Head of caudate nucleus (tissue), 42 donors: ENCODE data around the gene FGFBP2.
"Not testable (repeated sequence)": the region's sequence is repeated elsewhere in the genome, so short reads cannot be mapped to it uniquely, and the experiment has no call there.

Source experiments
- DNase-seq, 42 donors: peaks; one replicate each; pipeline versions ENCODE4 v3.0.0 to v3.0.0-alpha.2; 2020 to 2021; ENCODE audit warnings: mixed read lengths in 7 of 42
- intact Hi-C: fragments of 100-400 bp; cut with DNase I; formaldehyde crosslinking; loops from one replicate; pipeline ENCODE4 v1.15.0; 2022

Gene FGFBP2

DNA sequence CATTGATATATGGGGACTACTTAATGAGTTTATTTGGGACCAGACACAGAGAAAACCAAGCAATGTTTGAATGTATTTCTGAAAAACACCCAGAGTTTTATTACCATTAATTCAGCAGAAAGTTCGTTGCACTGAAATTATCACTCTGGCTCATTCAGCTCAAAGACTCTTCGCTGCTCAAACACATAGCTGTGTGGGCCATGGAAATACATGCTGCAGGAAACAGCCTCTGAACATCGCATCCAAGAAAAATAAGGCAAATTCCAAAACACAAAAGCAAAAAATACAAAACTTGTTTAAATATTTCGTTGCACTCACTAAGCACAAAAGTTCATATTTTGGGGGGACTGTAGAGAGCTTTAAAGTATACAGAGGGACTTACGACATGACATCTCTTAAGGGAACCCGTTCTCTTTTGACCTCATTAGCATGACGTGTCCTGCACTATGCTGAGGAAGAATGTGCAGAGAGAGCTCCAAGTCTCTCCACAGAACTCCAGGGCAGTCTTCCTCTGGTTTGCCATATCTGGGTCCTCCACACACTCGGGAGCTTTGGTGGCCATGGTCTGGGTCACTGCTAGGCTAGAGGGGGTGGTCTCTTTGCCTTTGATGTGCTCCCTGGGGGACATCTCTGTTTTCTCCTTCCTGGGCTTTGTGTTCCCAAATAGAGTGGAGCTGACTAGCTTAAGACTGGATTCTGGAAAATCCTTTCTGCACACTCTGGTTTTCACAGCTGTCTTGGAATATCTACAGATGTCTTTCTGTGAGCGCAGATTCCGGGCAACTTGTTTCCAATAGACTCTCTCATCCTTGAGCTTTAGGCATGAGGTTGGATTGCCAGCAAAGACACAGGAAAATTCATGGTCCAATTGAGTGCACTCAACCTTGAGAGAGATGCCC lies 27.2 kb downstream of the FGFBP2 start:
- DNase-seq = no peak
- intact Hi-C loops = no loop called here

DNA sequence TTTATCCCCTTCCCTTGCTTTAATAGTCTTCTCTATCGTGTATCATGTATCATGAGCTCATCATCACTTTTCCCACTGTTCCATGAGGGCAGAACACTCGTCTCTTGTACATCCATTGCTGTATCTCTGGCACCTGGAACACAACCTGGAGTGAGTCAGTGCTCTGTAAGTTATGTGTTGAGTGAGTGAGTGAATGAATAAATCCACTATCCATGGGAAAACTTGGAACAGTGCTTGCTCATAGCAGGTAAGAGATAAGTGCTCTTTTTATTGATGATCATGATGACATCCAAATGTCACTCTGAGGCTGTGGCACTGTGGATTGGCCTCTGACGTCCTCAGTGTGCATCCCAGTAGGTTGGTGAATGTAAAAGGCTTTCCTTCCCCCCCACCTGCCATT lies 28.7 kb downstream of the FGFBP2 start:
- intact Hi-C loops = no loop called here
- DNase-seq = no peak

DNA sequence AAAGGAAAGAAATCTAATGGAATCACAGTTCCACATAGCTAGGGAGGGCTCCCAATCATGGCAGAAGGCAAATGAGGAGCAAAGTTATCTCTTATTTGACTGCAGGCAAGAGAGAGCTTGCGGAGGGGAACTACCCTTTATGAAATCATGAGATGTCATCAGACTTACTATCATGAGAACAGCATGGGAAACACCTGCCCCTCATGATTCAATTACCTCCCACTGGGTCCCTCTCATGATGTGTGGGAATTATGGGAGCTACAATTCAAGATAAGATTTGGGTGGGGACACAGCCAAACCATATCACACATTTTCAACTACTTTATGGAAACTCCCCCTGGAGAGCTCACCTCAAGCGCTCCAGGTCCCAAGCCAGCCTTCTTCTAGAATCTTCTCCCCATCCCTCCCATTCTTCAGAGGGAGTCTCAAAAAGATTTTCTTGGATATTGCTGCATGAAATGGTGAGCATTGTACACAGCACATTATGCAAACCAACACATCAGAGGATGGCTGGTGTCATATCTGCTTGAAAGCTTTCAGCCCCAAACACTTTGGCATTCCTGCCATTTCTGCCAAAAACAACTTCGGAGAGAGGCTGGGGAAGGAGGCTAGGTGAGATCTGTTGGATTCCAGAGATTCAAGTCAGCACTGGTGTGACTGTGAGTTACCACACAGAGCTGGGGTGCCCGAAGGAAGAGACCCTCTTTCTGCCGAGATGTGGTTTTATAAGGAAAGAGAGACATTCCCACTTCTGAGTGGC lies 31.3 kb downstream of the FGFBP2 start:
- intact Hi-C loops = no loop called here
- no peak for DNase-seq

DNA sequence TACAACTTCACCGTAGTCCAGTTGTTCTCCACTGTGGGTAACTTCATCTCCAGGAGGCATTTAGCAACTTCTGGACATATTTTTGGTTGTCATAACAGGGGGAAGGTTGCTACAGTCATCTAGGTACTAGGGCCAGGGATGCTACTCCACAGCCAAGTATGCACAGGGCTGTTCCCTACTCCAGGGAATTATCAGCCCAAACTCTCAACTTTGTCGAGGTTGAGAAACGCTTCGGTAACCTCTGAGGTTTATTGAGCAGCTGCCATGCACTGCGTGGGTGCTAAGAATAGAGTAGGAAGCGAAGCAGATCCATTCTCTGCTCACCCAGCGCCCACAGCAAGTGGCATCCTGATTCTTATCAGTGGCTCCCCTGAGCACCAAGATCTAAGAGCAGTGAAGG lies 32.7 kb downstream of the FGFBP2 start:
- intact Hi-C loops = no loop called here

DNA sequence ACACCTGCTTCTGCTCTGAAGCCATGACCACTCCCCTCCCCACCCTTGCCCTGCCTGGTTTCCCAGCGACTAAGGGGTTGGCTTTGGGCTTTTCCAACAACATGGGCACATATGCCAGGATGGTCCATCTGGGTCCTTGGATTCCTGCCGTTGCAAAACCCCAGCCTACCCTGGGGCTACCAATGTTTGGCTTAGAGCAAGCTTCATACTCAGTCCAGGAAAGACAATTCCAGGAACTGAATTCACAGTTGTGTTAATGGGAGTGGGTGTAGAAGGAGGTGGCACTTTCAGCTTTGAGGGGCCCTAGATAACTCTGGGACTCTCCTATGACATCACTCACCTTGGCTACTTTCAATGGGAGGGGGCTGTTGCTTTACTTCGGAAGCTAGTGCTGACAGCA lies 33.4 kb downstream of the FGFBP2 start:
- intact Hi-C loops = no loop called here

More for the DNA sequence above, 32.7 kb downstream of the FGFBP2 start:
- no peak for DNase-seq

DNA sequence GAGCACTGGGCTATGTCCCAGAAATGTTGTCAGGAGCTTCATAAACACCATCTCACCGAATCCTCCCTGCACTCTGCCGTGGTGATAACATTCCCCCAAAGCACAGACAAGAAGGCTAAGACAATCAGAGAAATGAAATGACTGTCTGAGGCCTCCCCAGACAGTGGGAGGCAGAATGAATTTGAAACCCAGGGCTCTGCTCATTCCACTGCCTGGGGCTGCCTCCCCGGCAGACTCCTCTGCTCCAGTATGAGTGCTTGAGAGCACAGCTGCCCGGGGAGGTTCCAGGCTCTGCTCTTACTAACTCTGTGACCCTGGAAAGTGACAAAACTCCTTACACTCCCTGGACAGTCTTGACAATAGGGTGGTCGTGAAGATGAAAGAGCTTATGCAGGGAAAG lies 34.1 kb downstream of the FGFBP2 start:
- DNase-seq = no peak
- intact Hi-C loops = no loop called here

More for the DNA sequence above, 33.4 kb downstream of the FGFBP2 start:
- DNase-seq = no peak

DNA sequence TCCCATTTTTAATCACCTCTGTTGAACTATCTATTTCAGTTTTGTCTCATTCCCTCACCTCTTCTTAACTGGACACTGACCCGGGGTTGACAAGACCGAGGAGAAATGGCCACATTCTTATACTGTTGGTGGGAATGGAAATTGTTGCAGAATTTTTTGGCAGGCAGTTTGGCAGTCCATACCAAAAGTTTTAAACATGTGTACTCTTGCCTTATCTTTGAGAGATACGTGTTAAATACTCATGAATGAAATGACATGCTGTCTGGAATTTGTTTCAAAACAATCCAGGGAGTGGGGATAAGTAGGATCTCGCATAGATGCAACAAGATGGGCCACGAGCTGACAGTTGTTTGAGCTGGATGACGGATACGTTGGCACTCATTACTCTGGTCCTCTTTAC lies 36.5 kb downstream of the FGFBP2 start:
- intact Hi-C loops = no loop called here

DNA sequence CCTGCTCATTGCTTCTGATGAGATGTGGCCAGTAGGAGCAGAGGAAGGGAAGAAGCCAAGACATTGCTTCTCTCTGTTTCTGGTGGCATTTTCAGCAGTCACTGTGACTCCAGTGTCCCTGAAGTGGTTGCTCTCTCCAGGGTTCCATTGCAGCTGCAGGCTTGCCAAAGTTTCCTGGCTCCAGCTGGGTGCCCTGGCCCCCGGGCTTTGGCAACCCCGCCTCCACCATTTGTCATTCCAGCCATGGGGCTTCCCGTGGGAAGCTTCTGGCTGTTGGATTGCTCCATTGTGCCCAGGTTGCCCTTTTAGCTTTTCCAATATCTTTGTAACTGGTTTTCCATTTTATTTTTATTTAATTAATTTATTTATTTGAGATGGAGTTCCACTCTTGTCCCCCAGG lies 37.1 kb downstream of the FGFBP2 start:
- peak in 1 of 42 donors; percentile 7 for DNase-seq
- intact Hi-C loops = no loop called here

More for the DNA sequence above, 36.5 kb downstream of the FGFBP2 start:
- DNase-seq = no peak

DNA sequence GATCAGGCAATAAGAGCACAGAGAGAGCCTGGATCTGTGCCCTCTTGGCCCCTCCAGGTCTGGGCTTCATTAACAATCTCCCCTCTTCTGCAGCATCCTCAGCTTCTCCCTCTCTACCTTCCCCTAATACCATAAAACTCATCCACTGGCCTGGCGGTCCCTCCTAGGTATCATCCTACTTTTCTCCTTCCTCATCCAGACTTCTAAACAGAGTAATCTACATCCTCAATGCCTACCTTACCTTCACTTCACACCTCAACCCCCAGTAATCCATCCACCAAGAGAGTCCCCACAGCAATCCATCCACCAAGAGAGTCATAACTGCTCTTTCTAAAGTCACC lies 41.4 kb downstream of the FGFBP2 start:
- intact Hi-C loops = no loop called here
- no peak for DNase-seq

DNA sequence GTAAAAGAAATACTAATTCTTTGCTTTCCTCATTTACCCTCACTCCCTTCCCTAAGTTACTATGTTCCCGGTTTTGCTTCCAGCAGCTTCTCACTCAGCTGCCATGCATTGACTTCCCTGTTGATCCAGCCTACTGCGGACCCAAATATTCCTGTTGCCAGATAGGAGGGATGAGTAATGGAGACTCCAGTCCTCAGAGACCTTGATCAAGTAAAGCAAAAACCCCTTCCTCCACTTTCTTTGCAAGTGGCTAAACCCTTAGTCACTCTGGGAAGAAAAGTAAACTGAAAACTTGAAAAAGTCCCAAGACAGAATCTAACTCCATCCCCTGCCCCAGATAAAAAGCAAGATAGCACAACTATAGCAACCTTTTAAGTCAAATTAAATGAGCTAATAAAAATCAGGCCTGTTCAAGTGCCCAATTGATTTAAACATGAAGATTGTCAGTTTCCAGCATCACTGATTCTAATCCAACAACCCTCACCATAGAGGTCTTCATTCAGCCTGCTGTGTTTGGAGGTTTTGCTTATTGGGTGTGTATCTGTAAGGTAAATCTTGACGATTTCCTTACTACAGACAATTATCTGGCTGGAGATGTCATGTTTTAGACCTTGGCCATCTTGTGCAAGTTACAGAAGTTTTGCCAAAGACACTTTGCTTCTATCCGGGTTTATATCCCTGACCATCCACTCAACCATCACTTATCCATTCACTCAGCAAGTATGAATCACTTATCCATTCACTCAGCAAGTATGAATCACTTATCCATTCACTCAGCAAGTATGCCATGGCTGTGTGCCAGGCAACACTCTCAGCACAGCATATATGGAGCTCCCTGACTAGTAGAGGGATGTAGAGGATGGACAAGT lies 42.0 kb downstream of the FGFBP2 start:
- intact Hi-C loops = no loop called here
- DNase-seq = peak in 26 of 42 donors; percentile 6 to 62 (median 30)

DNA sequence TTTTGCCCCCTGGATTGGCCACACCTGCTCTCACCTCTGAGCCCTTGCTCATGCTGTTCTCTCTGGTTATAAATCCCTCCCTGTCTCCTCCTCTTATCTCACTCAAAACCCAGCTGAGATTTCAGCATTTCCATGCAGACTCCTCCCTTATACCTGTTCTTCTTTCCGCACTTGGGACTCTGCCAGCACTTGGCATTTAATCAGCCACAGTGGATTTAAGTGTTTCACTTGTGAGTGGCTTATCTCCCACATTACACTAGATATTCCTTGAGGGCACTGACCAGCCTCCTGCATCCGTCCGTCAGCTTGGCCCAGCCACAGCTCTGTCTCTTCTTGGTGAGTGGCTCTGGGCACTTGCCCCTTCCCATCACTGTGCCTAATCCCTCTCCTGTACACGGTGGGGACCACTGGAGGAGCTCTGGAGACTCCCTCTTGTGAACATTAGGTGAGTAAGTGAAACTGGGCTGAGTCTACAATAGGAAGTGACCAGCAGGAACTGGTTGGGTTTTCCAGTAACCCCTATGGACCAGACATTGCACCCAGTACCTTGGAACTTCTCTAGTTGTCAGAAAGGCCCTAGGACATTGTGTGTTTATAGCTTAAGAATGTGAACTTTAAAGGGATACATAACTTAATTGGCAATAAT lies 44.4 kb downstream of the FGFBP2 start:
- no peak for DNase-seq
- intact Hi-C loops = no loop called here

DNA sequence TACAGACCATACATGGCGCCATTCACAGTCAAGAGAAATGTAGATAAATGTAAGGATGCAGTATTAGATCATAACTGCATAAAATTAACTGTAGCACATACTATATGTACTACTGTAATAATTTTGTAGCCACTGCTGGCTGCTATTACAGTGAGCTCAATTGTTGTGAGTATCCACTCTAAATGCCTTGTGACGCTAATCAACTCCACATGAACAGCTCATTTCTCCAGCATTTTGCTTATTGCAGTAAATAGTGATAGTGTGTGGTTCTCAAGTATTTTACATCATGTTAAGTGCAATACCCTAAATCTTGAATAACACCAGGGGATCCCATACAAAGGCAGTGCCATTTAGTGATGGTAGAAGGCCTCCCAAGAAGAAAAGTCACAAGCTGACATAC lies 45.7 kb downstream of the FGFBP2 start:
- intact Hi-C loops = no loop called here
- no peak for DNase-seq

DNA sequence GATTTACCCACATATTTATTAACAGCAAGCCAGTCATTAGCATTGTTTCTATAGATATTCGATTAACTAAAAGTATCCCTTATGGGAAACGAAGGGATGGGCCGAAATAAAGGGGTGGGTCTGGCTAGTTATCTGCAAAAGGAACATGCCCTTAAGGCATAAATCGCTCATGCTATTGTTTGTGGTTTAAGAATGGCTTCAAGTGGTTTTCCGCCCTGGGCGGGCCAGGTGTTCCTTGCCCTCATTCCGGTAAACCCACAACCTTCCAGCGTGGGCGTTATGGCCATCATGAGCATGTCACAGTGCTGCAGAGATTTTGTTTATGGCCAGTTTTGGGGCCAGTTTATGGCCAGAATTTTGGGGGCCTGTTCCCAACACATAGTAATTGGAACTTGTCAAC lies 46.6 kb downstream of the FGFBP2 start:
- intact Hi-C loops, DNase-seq: not testable (repeated sequence)

DNA sequence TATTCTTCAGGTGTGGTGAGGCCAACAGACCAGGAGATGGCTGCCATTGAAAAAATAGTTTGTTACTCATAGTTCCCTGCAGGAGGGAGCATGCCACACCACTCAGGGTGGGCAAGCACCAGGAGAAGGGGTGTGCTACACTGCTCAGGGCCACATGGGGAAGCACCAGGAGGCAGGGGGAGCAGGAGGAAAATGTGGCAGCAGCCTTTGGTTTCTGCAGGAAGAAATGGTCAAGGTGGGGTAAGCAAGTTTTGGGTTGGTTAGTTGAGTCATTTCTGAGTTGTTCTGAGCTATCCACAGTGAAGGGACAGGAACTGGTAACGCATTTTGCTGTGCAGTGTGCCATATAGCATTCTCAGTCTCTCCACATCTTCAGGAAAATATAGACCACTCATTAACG lies 48.2 kb downstream of the FGFBP2 start:
- intact Hi-C loops = no loop called here
- no peak for DNase-seq

DNA sequence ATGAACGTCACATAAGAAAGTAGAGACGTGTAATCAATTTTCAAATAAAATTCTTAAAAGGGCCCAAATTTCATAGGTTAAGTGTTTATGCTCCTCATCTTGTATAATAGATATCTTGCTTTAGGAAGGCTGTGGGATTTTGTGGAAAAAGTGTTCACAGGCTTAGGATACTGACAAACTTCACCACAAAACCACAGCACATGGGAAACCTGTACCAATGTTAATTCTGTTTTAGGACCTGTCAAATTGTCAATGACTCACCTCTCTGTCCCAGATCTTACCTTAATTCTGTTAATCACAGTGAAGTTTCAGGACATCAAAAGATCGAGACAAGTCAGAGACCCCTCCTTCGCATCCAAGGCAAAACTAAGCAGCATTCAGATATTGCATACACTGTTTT lies 48.7 kb downstream of the FGFBP2 start:
- intact Hi-C loops = no loop called here
- no peak for DNase-seq

DNA sequence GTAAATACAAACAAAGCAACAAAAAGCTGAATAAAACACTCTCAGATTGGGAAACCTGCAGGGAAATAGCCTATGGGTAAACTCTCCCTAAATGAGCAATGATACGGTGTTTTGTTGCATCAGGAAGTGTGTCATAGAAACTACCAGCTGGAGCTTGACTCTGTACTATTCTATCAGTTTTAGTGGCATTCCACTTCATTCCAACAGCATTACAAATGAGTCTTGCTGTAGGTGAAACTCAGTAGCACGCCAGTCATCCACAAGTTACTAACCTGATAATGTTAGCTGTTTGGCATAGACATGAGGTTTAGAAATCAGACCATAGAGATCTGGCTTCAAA lies 49.4 kb downstream of the FGFBP2 start:
- no peak for DNase-seq
- intact Hi-C loops = no loop called here

DNA sequence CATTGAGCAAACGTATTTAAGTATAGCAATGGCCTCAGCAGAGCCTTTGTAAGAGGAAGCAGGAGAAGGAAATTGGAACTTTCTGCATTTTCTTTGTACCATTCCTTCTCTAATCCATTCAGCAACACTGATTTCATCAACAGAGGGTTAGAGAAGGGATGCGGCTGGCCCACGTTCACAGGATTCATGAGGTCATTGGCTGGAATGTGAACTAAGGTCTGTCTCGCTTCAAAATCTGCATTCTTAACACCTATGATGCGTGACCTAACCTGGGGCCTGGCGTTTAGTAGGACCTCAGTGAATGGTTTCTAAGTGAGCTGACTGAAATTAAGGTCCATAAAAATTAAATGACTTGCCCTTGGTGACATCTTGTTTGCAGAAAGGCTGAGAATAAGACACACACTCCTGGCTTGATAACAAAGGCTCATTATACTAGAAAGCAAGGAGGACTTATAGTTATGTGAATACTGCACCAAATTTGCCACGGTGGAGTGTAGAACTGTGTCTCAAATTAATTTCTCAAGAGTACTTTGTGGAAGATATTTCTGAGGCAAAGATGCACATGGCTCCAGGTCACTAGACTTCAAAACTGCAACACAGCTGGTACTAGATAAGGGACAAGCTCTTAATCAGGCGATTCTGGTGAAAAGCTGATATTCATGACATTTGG lies 49.9 kb downstream of the FGFBP2 start:
- intact Hi-C loops = no loop called here
- no peak for DNase-seq

DNA sequence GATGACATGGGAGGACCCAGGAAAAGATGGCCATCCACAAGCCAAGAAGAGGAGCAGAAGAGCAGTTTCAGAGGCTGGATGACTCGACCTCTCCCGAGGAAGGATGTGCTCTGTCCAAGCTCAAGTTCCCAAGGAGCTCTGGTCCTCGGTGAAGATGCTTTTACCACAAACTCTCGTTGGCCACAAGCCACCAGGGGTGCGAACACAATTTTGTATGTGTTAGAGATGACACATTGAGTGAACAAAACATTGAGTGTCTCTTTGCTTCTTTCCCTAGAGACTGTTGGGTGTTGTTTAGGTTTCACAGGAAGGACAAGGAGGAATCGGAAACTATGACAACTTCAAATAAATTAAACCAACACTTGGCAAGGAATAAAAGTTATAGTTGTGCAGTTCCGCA lies 50.7 kb downstream of the FGFBP2 start:
- intact Hi-C loops = no loop called here
- no peak for DNase-seq
